ENCODE measurements around the gene BCL2L14. TPM values are rescaled to one million over a fixed set of nuclear protein-coding genes. Genes with fewer than 3 reads are reported as not detected.

Gene BCL2L14
- total RNA-seq, 1 experiment from 2014 or later = not detected

- no TSS peak for BruUV-seq (replicated peaks)
- DNase-seq (ENCODE audit: low read depth, low spot score) = no peak
- ChIA-PET POLR2A (no interaction called here), CTCF (no interaction called here)
- Histone ChIP-seq H3K27me3 (ENCODE audit: control insufficient read depth, insufficient read depth, low read length) (no peaks in the 10 kb centered on the region), H3K4me1 (ENCODE audit: control insufficient read depth, insufficient read depth, low read length) (no peaks in the 10 kb centered on the region), H3K9me3 (ENCODE audit: control insufficient read depth, insufficient read depth, low read depth, low read length) (no peaks in the 10 kb centered on the region), H3K4me3 (ENCODE audit: low read depth in 2 of 2, low read length in 2 of 2) (no peak overlapping the region), H3K27ac (ENCODE audit: low read length) (no peak overlapping the region), H3K36me3 (ENCODE audit: control insufficient read depth, insufficient read depth, low read length) (no peaks in the 10 kb centered on the region)
- in situ Hi-C loops (cut with HindIII; ENCODE audit: low pct_unique_long_range_greater_than_20kb, low sequenced_read_pairs) (no loop called here), intact Hi-C loops (cut with micrococcal nuclease; ENCODE audit: unreplicated experiment) (no loop called here)
- ATAC-seq = no peak
- TF ChIP-seq, protein P1, sequence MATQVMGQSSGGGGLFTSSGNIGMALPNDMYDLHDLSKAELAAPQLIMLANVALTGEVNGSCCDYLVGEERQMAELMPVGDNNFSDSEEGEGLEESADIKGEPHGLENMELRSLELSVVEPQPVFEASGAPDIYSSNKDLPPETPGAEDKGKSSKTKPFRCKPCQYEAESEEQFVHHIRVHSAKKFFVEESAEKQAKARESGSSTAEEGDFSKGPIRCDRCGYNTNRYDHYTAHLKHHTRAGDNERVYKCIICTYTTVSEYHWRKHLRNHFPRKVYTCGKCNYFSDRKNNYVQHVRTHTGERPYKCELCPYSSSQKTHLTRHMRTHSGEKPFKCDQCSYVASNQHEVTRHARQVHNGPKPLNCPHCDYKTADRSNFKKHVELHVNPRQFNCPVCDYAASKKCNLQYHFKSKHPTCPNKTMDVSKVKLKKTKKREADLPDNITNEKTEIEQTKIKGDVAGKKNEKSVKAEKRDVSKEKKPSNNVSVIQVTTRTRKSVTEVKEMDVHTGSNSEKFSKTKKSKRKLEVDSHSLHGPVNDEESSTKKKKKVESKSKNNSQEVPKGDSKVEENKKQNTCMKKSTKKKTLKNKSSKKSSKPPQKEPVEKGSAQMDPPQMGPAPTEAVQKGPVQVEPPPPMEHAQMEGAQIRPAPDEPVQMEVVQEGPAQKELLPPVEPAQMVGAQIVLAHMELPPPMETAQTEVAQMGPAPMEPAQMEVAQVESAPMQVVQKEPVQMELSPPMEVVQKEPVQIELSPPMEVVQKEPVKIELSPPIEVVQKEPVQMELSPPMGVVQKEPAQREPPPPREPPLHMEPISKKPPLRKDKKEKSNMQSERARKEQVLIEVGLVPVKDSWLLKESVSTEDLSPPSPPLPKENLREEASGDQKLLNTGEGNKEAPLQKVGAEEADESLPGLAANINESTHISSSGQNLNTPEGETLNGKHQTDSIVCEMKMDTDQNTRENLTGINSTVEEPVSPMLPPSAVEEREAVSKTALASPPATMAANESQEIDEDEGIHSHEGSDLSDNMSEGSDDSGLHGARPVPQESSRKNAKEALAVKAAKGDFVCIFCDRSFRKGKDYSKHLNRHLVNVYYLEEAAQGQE (IDR thresholded peaks at IDR 0.05; ENCODE audit: insufficient read depth in 1 of 2, low read depth in 2 of 2, low read length in 1 of 2) = no peak
- no peak for TF ChIP-seq POLR2AphosphoS5 (IDR thresholded peaks at IDR 0.05; ENCODE audit: low read depth, low read length)
- TF ChIP-seq, protein P2, sequence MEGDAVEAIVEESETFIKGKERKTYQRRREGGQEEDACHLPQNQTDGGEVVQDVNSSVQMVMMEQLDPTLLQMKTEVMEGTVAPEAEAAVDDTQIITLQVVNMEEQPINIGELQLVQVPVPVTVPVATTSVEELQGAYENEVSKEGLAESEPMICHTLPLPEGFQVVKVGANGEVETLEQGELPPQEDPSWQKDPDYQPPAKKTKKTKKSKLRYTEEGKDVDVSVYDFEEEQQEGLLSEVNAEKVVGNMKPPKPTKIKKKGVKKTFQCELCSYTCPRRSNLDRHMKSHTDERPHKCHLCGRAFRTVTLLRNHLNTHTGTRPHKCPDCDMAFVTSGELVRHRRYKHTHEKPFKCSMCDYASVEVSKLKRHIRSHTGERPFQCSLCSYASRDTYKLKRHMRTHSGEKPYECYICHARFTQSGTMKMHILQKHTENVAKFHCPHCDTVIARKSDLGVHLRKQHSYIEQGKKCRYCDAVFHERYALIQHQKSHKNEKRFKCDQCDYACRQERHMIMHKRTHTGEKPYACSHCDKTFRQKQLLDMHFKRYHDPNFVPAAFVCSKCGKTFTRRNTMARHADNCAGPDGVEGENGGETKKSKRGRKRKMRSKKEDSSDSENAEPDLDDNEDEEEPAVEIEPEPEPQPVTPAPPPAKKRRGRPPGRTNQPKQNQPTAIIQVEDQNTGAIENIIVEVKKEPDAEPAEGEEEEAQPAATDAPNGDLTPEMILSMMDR (IDR thresholded peaks at IDR 0.05) = no peak
- no peak for TF ChIP-seq TCF7L2 (IDR thresholded peaks at IDR 0.05; ENCODE audit: low read depth, low read length)
These were observed 47.3 kb upstream of the BCL2L14 start for GRCh38 chr12:12023456-12023855.

- Histone ChIP-seq H3K4me1 (ENCODE audit: control insufficient read depth, insufficient read depth, low read length) (no peaks in the 10 kb centered on the region), H3K27me3 (ENCODE audit: control insufficient read depth, insufficient read depth, low read length) (no peaks in the 10 kb centered on the region), H3K36me3 (ENCODE audit: control insufficient read depth, insufficient read depth, low read length) (no peaks in the 10 kb centered on the region), H3K9me3 (ENCODE audit: control insufficient read depth, insufficient read depth, low read depth, low read length) (no peaks in the 10 kb centered on the region), H3K27ac (ENCODE audit: low read length) (no peak overlapping the region), H3K4me3 (ENCODE audit: low read depth in 2 of 2, low read length in 2 of 2) (no peak overlapping the region)
- no peak for TF ChIP-seq SIN3A (IDR thresholded peaks at IDR 0.05; ENCODE audit: borderline replicate concordance, insufficient read depth, low read depth, low read length)
- TF ChIP-seq, protein P1 (IDR thresholded peaks at IDR 0.05; ENCODE audit: insufficient read depth in 1 of 2, low read depth in 2 of 2, low read length in 1 of 2) = no peak
- no peak for TF ChIP-seq TCF7L2 (IDR thresholded peaks at IDR 0.05; ENCODE audit: low read depth, low read length)
- TF ChIP-seq, protein P2 (IDR thresholded peaks at IDR 0.05) = no peak
- no peak for TF ChIP-seq POLR2AphosphoS5 (IDR thresholded peaks at IDR 0.05; ENCODE audit: low read depth, low read length)
- no TSS peak for BruUV-seq (replicated peaks)
- ChIA-PET POLR2A (no interaction called here), CTCF (no interaction called here)
- no peak for DNase-seq (ENCODE audit: low read depth, low spot score)
- no peak for ATAC-seq
- in situ Hi-C loops (cut with HindIII; ENCODE audit: low pct_unique_long_range_greater_than_20kb, low sequenced_read_pairs) (no loop called here), intact Hi-C loops (cut with micrococcal nuclease; ENCODE audit: unreplicated experiment) (no loop called here)
These were observed 45.6 kb upstream of the BCL2L14 start for GRCh38 chr12:12024911-12025682.

Data from Panc1 (cell line).